Calu3 (cell line): ENCODE data around the gene DDIT4L. TPM values are rescaled to one million over a fixed set of nuclear protein-coding genes. Genes with fewer than 3 reads are reported as not detected.

Experiments
- BruUV-seq: library from RNA; stranded (reverse); fragments of 400-500 nt; replicated peaks from 2 replicates; lab custom pipeline; 2021; lab: Mats Ljungman, UMichigan
- CTCF ChIA-PET: fragments of 300-600 bp; sonication (Branson Sonifier 250); formaldehyde crosslinking; loops from one replicate; lab custom pipeline; 2022; ENCODE audit warnings: antibody characterized with exemption; lab: Charles Lee
- DNase-seq: peaks from one replicate; pipeline ENCODE4 v3.0.0; 2022
- H3K27ac Mint-ChIP-seq: one replicate; pipeline ENCODE4 v1.8.0; 2022; ENCODE audit warnings: mixed read lengths; ENCODE audit not compliant: unreplicated experiment
- H3K27me3 Mint-ChIP-seq: one replicate; pipeline ENCODE4 v1.8.0; 2022; ENCODE audit warnings: mixed read lengths; ENCODE audit not compliant: unreplicated experiment
- H3K36me3 Mint-ChIP-seq: one replicate; pipeline ENCODE4 v1.8.0; 2022; ENCODE audit warnings: mild to moderate bottlenecking, moderate library complexity, mixed read lengths; ENCODE audit not compliant: insufficient read depth, unreplicated experiment
- H3K4me1 Mint-ChIP-seq: one replicate; pipeline ENCODE4 v1.8.0; 2022; ENCODE audit warnings: mild to moderate bottlenecking, low read depth, mixed read lengths; ENCODE audit not compliant: unreplicated experiment
- H3K4me3 Mint-ChIP-seq: one replicate; pipeline ENCODE4 v1.8.0; 2022; ENCODE audit warnings: mild to moderate bottlenecking, low read depth, moderate library complexity, mixed read lengths; ENCODE audit not compliant: unreplicated experiment
- H3K9me3 Mint-ChIP-seq: one replicate; pipeline ENCODE4 v1.8.0; 2022; ENCODE audit warnings: low read depth, mixed read lengths; ENCODE audit not compliant: unreplicated experiment
- CTCF ChIP-seq: fragments of 200-600 bp; IDR thresholded peaks from one replicate; pipeline ENCODE4 v1.8.0; 2022; ENCODE audit warnings: antibody characterized with exemption; ENCODE audit not compliant: unreplicated experiment
- intact Hi-C: fragments of 100-400 bp; cut with micrococcal nuclease; formaldehyde crosslinking; loops from one replicate; pipeline ENCODE4 v1.10.0; 2022; ENCODE audit not compliant: unreplicated experiment
- total RNA-seq: library from RNA; stranded (reverse); gene quantifications from 2 replicates; pipeline ENCODE4 v1.2.3, GENCODE V29; 2022

The DDIT4L gene
- total RNA-seq, 1 experiment from 2014 or later: 0.57 TPM

DNA sequence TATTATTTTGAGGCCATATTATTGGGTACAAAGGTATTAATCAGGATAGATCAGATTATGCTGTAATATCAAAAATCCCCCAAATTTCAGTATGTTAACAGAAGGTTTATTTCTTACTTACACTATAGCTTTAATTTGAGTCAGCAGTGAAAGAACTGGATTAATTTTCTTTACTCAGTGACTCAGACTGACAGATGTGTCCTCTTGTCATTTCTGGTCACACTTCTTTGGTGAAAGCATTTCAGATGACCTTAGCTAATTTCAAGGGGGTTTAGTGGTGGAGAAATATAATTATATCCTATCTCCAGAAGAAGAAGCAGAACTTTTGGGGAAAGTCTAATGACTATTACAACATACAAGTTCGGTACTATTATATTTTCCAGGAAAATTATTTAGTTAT lies 12.4 kb downstream of the DDIT4L start:
- CTCF ChIA-PET: no interaction called here
- Mint-ChIP-seq H3K27ac (no peak overlapping the region), H3K27me3 (no peaks in the 10 kb centered on the region), H3K36me3 (no peaks in the 10 kb centered on the region), H3K4me3 (no peak overlapping the region), H3K4me1 (no peaks in the 10 kb centered on the region), H3K9me3 (no peaks in the 10 kb centered on the region)
- intact Hi-C loops: no loop called here
- BruUV-seq: no TSS peak
- DNase-seq: no peak
- no peak for TF ChIP-seq CTCF

DNA sequence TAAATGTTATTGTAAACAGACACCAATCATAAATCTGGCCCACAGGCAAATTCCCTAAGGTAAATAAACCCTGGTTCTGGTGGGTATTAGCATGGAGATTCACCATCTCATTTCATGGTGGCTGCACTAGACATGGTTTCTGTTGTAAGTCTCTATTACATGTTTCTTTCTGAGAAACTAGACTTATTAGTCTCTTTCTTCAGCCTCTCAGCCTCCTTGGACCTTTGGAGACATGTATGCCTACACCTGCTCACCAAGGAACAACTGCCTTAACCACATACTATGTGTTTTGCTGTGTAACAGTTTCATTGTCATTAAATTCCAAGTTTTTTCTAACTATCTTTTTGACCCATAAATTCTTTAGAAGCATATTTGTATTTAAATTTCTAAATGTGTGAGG lies 13.1 kb downstream of the DDIT4L start:
- Mint-ChIP-seq H3K4me3 (no peak overlapping the region), H3K4me1 (no peaks in the 10 kb centered on the region), H3K9me3 (no peaks in the 10 kb centered on the region), H3K27me3 (no peaks in the 10 kb centered on the region), H3K27ac (no peak overlapping the region), H3K36me3 (no peaks in the 10 kb centered on the region)
- CTCF ChIA-PET: no interaction called here
- BruUV-seq: no TSS peak
- intact Hi-C loops: no loop called here
- TF ChIP-seq CTCF: no peak
- no peak for DNase-seq

DNA sequence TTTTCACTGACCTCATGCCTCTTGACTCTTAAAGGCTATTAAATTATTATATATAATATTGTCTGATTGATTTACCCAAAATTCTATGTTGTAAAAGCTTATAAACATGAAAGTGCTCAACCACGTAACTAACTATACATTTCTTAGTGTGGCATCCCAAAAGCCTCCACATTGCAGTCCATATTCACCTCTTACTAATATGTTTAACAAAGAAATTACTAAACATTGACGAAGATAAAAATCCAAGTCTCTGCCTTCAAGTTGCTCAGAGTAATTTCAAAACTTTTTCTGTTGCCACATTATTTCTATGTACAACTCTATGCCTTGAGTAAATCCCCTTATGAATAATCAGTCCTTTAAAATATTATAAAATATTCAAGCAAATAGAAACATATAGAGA lies 14.4 kb downstream of the DDIT4L start:
- no peaks in the 10 kb centered on the region for H3K27me3 Mint-ChIP-seq
- BruUV-seq: no TSS peak
- intact Hi-C loops: no loop called here

GRCh38 chr4:100174985-100175383 lies 15.3 kb downstream of the DDIT4L start:
- H3K9me3 Mint-ChIP-seq: no peaks in the 10 kb centered on the region
- no peaks in the 10 kb centered on the region for H3K36me3 Mint-ChIP-seq
- DNase-seq: no peak
- no peak for TF ChIP-seq CTCF
- no peak overlapping the region for H3K27ac Mint-ChIP-seq
- no peaks in the 10 kb centered on the region for H3K4me1 Mint-ChIP-seq
- intact Hi-C loops: no loop called here
- BruUV-seq: no TSS peak
- H3K4me3 Mint-ChIP-seq: no peak overlapping the region
- no peaks in the 10 kb centered on the region for H3K27me3 Mint-ChIP-seq
- CTCF ChIA-PET: no interaction called here

More for the DNA sequence above, 14.4 kb downstream of the DDIT4L start:
- CTCF ChIA-PET: no interaction called here
- H3K4me3 Mint-ChIP-seq: no peak overlapping the region
- H3K27ac Mint-ChIP-seq: no peak overlapping the region
- no peaks in the 10 kb centered on the region for H3K9me3 Mint-ChIP-seq
- H3K36me3 Mint-ChIP-seq: no peaks in the 10 kb centered on the region
- H3K4me1 Mint-ChIP-seq: no peaks in the 10 kb centered on the region
- no peak for TF ChIP-seq CTCF
- DNase-seq: no peak

- no peaks in the 10 kb centered on the region for H3K36me3 Mint-ChIP-seq
- no peaks in the 10 kb centered on the region for H3K27me3 Mint-ChIP-seq
- H3K9me3 Mint-ChIP-seq: no peaks in the 10 kb centered on the region
- no peak for DNase-seq
- BruUV-seq: no TSS peak
- H3K4me3 Mint-ChIP-seq: no peak overlapping the region
- no peak for TF ChIP-seq CTCF
- no peaks in the 10 kb centered on the region for H3K4me1 Mint-ChIP-seq
- intact Hi-C loops: no loop called here
- H3K27ac Mint-ChIP-seq: no peak overlapping the region
- CTCF ChIA-PET: no interaction called here
Measured at GRCh38 chr4:100170986-100171385, 19.3 kb downstream of the DDIT4L start.
